Trophoblast cell (in vitro differentiated cells and primary cell): ENCODE measurements around the gene GRPEL2.

Source experiments
- DNase-seq, 2 donors: peaks; one replicate each; pipeline ENCODE4 v3.0.0-alpha.2; 2016
- H2AFZ ChIP-seq: 2 replicates; pipeline ENCODE4 v1.6.1; 2013; ENCODE audit warnings: low read length, moderate library complexity, mild to moderate bottlenecking; ENCODE audit not compliant: insufficient read depth, poor library complexity
- H2AK5ac ChIP-seq: 2 replicates; pipeline ENCODE4 v1.6.1; 2013; ENCODE audit warnings: mild to moderate bottlenecking, low read length
- H2BK120ac ChIP-seq: 2 replicates; pipeline ENCODE4 v1.6.1; 2013; ENCODE audit warnings: low read length, mild to moderate bottlenecking, moderate library complexity; ENCODE audit not compliant: insufficient read depth, poor library complexity
- H2BK12ac ChIP-seq: 2 replicates; pipeline ENCODE4 v1.6.1; 2013; ENCODE audit warnings: mild to moderate bottlenecking, low read length, moderate library complexity
- H2BK5ac ChIP-seq: 2 replicates; pipeline ENCODE4 v1.6.1; 2013; ENCODE audit warnings: low read length, low read depth, moderate library complexity, mild to moderate bottlenecking; ENCODE audit not compliant: poor library complexity
- H3K14ac ChIP-seq: 2 replicates; pipeline ENCODE4 v1.6.1; 2013; ENCODE audit warnings: mild to moderate bottlenecking, low read length
- H3K18ac ChIP-seq: 2 replicates; pipeline ENCODE4 v1.6.1; 2013; ENCODE audit warnings: mild to moderate bottlenecking, low read length
- H3K23ac ChIP-seq: 2 replicates; pipeline ENCODE4 v1.6.1; 2013; ENCODE audit warnings: low read length
- H3K27ac ChIP-seq: 2 replicates; pipeline ENCODE4 v1.5.1; 2013; ENCODE audit warnings: low read depth, mild to moderate bottlenecking, inconsistent platforms, low read length, moderate library complexity
- H3K27me3 ChIP-seq: 2 replicates; pipeline ENCODE4 v1.6.1; 2013; ENCODE audit warnings: inconsistent platforms, mild to moderate bottlenecking, low read length, moderate library complexity; ENCODE audit not compliant: insufficient read depth
- H3K36me3 ChIP-seq, 2 experiments: 1 replicate in 1 of 2; 2 replicates in 1 of 2; pipeline ENCODE4 v1.6.1; 2013; ENCODE audit warnings: low read length in 2 of 2, mild to moderate bottlenecking in 2 of 2, moderate library complexity in 1 of 2; ENCODE audit not compliant: insufficient read depth in 2 of 2, control insufficient read depth in 1 of 2
- H3K4ac ChIP-seq: 2 replicates; pipeline ENCODE4 v1.6.1; 2013; ENCODE audit warnings: low read depth, mild to moderate bottlenecking, low read length, moderate library complexity
- H3K4me1 ChIP-seq, 2 experiments: 1 replicate in 1 of 2; 2 replicates in 1 of 2; pipeline ENCODE4 v1.6.1; 2013; ENCODE audit warnings: low read length in 2 of 2, mild to moderate bottlenecking in 2 of 2, moderate library complexity in 1 of 2; ENCODE audit not compliant: insufficient read depth in 2 of 2, control insufficient read depth in 1 of 2
- H3K4me2 ChIP-seq: 2 replicates; pipeline ENCODE4 v1.6.1; 2013; ENCODE audit warnings: inconsistent platforms, mild to moderate bottlenecking, low read length, moderate library complexity
- H3K4me3 ChIP-seq: 2 replicates; pipeline ENCODE4 v1.5.1; 2013; ENCODE audit warnings: mild to moderate bottlenecking, low read depth, low read length, inconsistent platforms
- H3K79me1 ChIP-seq: one replicate; pipeline ENCODE4 v1.6.1; 2013; ENCODE audit warnings: low read length
- H3K79me2 ChIP-seq: 2 replicates; pipeline ENCODE4 v1.6.1; 2013; ENCODE audit warnings: low read length, mild to moderate bottlenecking; ENCODE audit not compliant: control insufficient read depth, insufficient read depth, poor library complexity
- H3K9ac ChIP-seq: 2 replicates; pipeline ENCODE4 v1.6.1; 2013; ENCODE audit warnings: mild to moderate bottlenecking, low read length
- H3K9me3 ChIP-seq: 2 replicates; pipeline ENCODE4 v1.6.1; 2013; ENCODE audit warnings: low read depth, mild to moderate bottlenecking, control low read depth, inconsistent platforms, low read length; ENCODE audit not compliant: insufficient read depth
- H4K12ac ChIP-seq: 2 replicates; pipeline ENCODE4 v1.6.1; 2013; ENCODE audit warnings: low read depth, mild to moderate bottlenecking, low read length, moderate library complexity
- H4K8ac ChIP-seq: 2 replicates; pipeline ENCODE4 v1.6.1; 2013; ENCODE audit warnings: low read depth, mild to moderate bottlenecking, low read length, moderate library complexity
- H4K91ac ChIP-seq: one replicate; pipeline ENCODE4 v1.6.1; 2013; ENCODE audit warnings: low read depth, mild to moderate bottlenecking, low read length, moderate library complexity
- WGBS: extraction: QIAGEN DNeasy Blood & Tissue Kit; methylation state at CpG from one replicate; pipeline ENCODE4 v1.1.7; 2013; ENCODE audit warnings: missing lambda C conversion rate; ENCODE audit not compliant: insufficient read length, insufficient coverage; ENCODE audit errors: extremely low coverage; 5-methylcytosine and 5-hydroxymethylcytosine counted together

The GRPEL2 gene

GRCh38 chr5:149310488-149310887 lies 34.8 kb upstream of the GRPEL2 start:
- no peak overlapping the region for H4K91ac ChIP-seq
- no peak overlapping the region for H2AFZ ChIP-seq
- H3K18ac ChIP-seq = no peak overlapping the region
- H3K23ac ChIP-seq = no peak overlapping the region
- H2BK120ac ChIP-seq = no peak overlapping the region
- DNase-seq = no peak
- H3K4me3 ChIP-seq = no peak overlapping the region
- H3K27ac ChIP-seq = no peak overlapping the region
- peaks cover 2 to 3% of the 10 kb centered on the region in 2 experiments for H3K36me3 ChIP-seq
- no peak overlapping the region for H3K9ac ChIP-seq
- no peaks in the 10 kb centered on the region for H3K9me3 ChIP-seq
- no peak overlapping the region for H2BK12ac ChIP-seq
- H4K12ac ChIP-seq = no peak overlapping the region
- H3K4ac ChIP-seq = no peak overlapping the region
- H2AK5ac ChIP-seq = no peak overlapping the region
- H3K79me2 ChIP-seq = no peaks in the 10 kb centered on the region
- WGBS = no CpG with 5 or more reads among the region's 4 CpGs
- no peaks in the 10 kb centered on the region for H3K27me3 ChIP-seq
- H4K8ac ChIP-seq = no peak overlapping the region
- H3K14ac ChIP-seq = no peak overlapping the region
- no peak overlapping the region for H2BK5ac ChIP-seq
- no peak overlapping the region for H3K4me2 ChIP-seq
- no peaks in the 10 kb centered on the region for H3K79me1 ChIP-seq
- no peaks in the 10 kb centered on the region for H3K4me1 ChIP-seq

- H4K12ac ChIP-seq = no peak overlapping the region
- no peak overlapping the region for H3K27ac ChIP-seq
- H2AK5ac ChIP-seq = no peak overlapping the region
- H2AFZ ChIP-seq = no peak overlapping the region
- no peak overlapping the region for H3K9ac ChIP-seq
- no peak overlapping the region for H4K8ac ChIP-seq
- no CpG with 5 or more reads among the region's 10 CpGs for WGBS
- DNase-seq = no peak
- no peaks in the 10 kb centered on the region for H3K79me1 ChIP-seq
- H2BK120ac ChIP-seq = no peak overlapping the region
- H3K4me2 ChIP-seq = no peak overlapping the region
- no peaks in the 10 kb centered on the region for H3K9me3 ChIP-seq
- H2BK12ac ChIP-seq = no peak overlapping the region
- no peak overlapping the region for H3K18ac ChIP-seq
- no peak overlapping the region for H2BK5ac ChIP-seq
- H3K79me2 ChIP-seq = no peaks in the 10 kb centered on the region
- no peaks in the 10 kb centered on the region for H3K4me1 ChIP-seq
- no peak overlapping the region for H4K91ac ChIP-seq
- peak overlapping the region; percentile 35 for H3K23ac ChIP-seq
- no peak overlapping the region for H3K4ac ChIP-seq
- no peak overlapping the region for H3K4me3 ChIP-seq
- peaks cover 2 to 3% of the 10 kb centered on the region in 2 experiments for H3K36me3 ChIP-seq
- H3K14ac ChIP-seq = no peak overlapping the region
- no peaks in the 10 kb centered on the region for H3K27me3 ChIP-seq
Observed at GRCh38 chr5:149310947-149311658, 34.2 kb upstream of the GRPEL2 start.

DNA sequence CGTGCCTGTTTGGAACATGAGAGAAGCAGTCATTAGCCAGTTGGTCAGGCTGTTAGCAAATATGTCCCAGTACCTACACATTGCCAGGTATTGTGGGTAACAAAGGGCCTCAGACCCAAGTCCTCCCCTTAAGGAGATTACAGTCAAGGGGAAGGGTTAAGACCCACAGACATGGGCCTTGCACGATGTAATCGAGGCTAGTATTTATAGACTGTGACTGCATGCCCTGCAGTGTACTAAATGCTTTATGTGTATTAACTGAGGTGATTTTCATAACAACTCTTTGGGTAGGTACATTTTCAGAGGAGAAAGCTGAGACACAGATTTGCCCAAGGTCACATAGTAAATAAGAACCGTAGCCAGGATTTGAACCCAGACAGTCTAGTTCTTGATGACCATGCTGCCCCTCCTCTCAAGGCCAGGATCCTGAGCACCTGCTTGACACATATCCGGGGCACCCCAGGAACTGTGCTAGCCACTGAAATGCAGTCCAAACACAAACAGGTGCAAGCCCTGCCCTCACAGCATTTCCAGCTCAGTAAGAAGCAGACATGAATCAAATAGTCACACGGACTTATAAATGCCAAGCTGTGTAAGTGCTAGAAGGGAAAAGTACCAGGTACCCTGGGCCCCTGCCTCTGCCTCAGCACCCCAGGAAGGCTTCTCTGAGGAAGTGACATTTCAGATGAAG lies 32.0 kb upstream of the GRPEL2 start:
- Histone ChIP-seq H3K9ac (no peak overlapping the region), H3K23ac (no peak overlapping the region), H2AK5ac (no peak overlapping the region), H3K4ac (no peak overlapping the region), H3K14ac (no peak overlapping the region), H3K18ac (no peak overlapping the region), H3K4me3 (no peak overlapping the region), H3K79me2 (no peaks in the 10 kb centered on the region), H3K27ac (no peak overlapping the region), H3K4me1 (no peaks in the 10 kb centered on the region), H2BK5ac (no peak overlapping the region), H3K79me1 (no peaks in the 10 kb centered on the region), H3K9me3 (no peaks in the 10 kb centered on the region), H3K27me3 (no peaks in the 10 kb centered on the region), H3K36me3 (peaks cover 0 to 3% of the 10 kb centered on the region in 2 experiments), H2BK120ac (no peak overlapping the region), H2BK12ac (no peak overlapping the region), H2AFZ (no peak overlapping the region), H3K4me2 (no peak overlapping the region), H4K8ac (no peak overlapping the region), H4K12ac (no peak overlapping the region), H4K91ac (no peak overlapping the region)
- DNase-seq = no peak
- no CpG with 5 or more reads among the region's 6 CpGs for WGBS

DNA sequence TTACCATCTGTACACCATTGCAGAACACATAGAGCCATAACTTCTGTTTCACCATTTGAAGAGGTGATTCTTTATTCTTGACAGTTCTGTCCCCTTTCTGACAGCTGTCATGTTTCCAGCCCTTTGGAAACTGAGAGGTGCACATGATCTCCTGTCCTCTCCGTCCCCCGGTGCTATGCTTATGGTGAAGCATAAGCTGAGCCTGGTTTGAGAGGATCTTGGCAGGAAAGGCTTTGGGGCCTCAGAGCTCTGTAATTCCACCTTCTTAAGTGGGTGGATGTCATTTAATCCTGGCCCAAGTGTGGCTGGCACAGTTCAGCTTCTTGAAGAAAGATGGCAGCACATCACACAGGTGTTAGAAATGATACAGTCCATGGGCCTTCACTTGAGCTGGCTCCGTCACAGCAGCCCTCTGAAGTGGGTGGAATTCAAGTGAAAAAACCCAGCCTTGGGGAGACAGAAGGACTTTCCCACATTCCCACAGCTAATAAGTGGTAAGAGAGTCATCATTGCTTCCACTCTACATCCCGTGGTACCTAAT lies 30.7 kb upstream of the GRPEL2 start:
- no peak overlapping the region for H3K4ac ChIP-seq
- no peak for DNase-seq

More for the DNA sequence above, 30.7 kb upstream of the GRPEL2 start:
- Histone ChIP-seq H3K4me2 (no peak overlapping the region), H3K23ac (no peak overlapping the region), H2BK120ac (no peak overlapping the region), H4K91ac (no peak overlapping the region), H3K27ac (no peak overlapping the region), H3K18ac (no peak overlapping the region), H3K4me3 (no peak overlapping the region), H3K36me3 (peaks cover 3 to 6% of the 10 kb centered on the region in 2 experiments), H3K79me2 (no peaks in the 10 kb centered on the region), H2BK12ac (no peak overlapping the region), H2AK5ac (no peak overlapping the region), H3K79me1 (no peaks in the 10 kb centered on the region), H2BK5ac (no peak overlapping the region), H3K9ac (no peak overlapping the region), H3K27me3 (no peaks in the 10 kb centered on the region), H4K8ac (no peak overlapping the region), H3K14ac (no peak overlapping the region), H4K12ac (no peak overlapping the region), H3K4me1 (no peaks in the 10 kb centered on the region), H3K9me3 (no peaks in the 10 kb centered on the region), H2AFZ (no peak overlapping the region)
- WGBS = no CpG with 5 or more reads among the region's 4 CpGs
